ENCODE measurements around the gene PGM2L1. TPM values are rescaled to one million over a fixed set of nuclear protein-coding genes. Genes with fewer than 3 reads are reported as not detected.

The PGM2L1 gene
- total RNA-seq, 1 donor from 2014 or later, result 3.8 TPM

DNA sequence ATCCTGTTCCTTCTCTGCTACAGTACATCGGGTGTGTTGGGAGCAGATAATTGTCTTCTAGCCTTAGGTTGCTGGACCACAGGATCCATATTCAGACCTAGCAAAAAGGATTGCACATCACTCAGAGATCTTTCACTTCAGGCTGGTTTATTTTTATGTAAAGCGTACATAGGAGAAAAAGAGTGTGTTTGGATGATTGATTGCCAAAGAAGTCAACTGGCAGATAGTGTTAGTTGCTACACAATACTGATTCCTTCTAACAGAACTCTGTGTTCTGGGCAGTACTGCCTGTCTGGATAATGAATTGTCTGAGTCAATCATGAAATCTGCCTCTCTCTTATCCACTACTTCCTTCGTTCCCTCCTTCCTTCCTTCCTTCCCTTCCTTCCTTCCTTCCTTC, 31.0 kb upstream of the PGM2L1 start:
- Mint-ChIP-seq H3K36me3 (ENCODE audit: low read depth) (no peaks in the 10 kb centered on the region), H3K27me3 (peaks cover 9% of the 10 kb centered on the region), H3K27ac (no peak overlapping the region), H3K9me3 (no peaks in the 10 kb centered on the region), H3K4me3 (no peak overlapping the region), H3K4me1 (no peaks in the 10 kb centered on the region)
- ChIA-PET POLR2A (no interaction called here), CTCF (interaction anchor here (1.6 kb wide), 1 partner anchor 23 kb away, joined by 4 read pairs; no protein-coding TSS in a partner anchor)
- intact Hi-C loops (cut with micrococcal nuclease), result no loop called here
- no peak for DNase-seq
- TF ChIP-seq, protein P1, sequence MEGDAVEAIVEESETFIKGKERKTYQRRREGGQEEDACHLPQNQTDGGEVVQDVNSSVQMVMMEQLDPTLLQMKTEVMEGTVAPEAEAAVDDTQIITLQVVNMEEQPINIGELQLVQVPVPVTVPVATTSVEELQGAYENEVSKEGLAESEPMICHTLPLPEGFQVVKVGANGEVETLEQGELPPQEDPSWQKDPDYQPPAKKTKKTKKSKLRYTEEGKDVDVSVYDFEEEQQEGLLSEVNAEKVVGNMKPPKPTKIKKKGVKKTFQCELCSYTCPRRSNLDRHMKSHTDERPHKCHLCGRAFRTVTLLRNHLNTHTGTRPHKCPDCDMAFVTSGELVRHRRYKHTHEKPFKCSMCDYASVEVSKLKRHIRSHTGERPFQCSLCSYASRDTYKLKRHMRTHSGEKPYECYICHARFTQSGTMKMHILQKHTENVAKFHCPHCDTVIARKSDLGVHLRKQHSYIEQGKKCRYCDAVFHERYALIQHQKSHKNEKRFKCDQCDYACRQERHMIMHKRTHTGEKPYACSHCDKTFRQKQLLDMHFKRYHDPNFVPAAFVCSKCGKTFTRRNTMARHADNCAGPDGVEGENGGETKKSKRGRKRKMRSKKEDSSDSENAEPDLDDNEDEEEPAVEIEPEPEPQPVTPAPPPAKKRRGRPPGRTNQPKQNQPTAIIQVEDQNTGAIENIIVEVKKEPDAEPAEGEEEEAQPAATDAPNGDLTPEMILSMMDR (IDR thresholded peaks at IDR 0.05), result no peak
- ATAC-seq (ENCODE audit: low read depth), result no peak

DNA sequence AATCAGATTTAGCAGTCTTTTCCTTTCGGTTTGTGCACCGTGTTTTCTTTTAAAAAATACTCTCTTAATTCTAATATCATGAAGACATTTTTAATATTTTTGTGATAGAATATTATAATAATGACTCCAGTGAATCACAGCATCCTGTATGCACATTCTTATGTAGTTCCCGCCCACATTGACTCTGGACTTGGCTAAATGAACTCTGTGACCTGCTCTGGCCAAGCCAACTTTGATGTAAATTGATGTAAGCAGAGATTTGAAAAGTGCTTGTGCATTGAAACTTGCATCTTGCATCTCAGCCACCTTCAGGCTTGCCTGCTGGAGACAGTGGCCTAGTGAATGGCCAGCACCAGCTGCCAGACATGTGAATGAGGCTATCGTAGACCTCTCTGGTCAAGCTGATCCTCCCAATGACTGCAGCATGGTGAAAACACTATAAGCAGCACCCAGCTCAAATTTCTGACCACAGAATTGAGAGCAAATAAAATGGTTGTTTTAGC, 29.2 kb upstream of the PGM2L1 start:
- ChIA-PET POLR2A (no interaction called here), CTCF (interaction anchor here (1.2 to 1.6 kb wide), 2 partner anchors 22 to 25 kb away, joined by 4 read pairs; no protein-coding TSS in a partner anchor)
- no peak overlapping the region for H3K27ac Mint-ChIP-seq
- ATAC-seq (ENCODE audit: low read depth), result no peak
- TF ChIP-seq, protein P1 (IDR thresholded peaks at IDR 0.05), result no peak
- H3K9me3 Mint-ChIP-seq, result no peaks in the 10 kb centered on the region
- intact Hi-C loops (cut with micrococcal nuclease), result no loop called here
- H3K4me1 Mint-ChIP-seq, result no peaks in the 10 kb centered on the region
- H3K4me3 Mint-ChIP-seq, result no peak overlapping the region
- peaks cover 8% of the 10 kb centered on the region for H3K27me3 Mint-ChIP-seq
- no peak for DNase-seq
- no peaks in the 10 kb centered on the region for H3K36me3 Mint-ChIP-seq (ENCODE audit: low read depth)

DNA sequence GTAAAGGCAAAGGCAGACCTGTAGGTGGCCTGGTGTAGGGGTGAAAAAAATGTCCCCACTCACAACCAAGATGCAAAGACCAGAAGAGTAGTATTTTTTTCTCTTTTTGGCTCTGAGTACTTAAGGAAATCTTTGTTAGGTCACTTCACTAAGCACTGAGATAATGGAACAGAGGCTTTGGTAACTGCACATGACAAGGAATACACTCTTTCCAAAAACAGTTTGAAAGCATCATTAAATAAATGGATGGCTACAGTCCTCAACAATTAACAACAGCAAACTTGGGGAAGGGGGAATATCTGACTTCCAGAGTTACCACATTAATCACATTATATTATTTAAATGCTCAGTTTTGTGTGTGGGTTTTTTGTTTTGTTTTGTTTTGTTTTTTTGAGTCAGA, 26.9 kb upstream of the PGM2L1 start:
- H3K27ac Mint-ChIP-seq, result no peak overlapping the region
- ATAC-seq (ENCODE audit: low read depth), result no peak
- TF ChIP-seq, protein P1 (IDR thresholded peaks at IDR 0.05), result no peak
- peaks cover 6% of the 10 kb centered on the region for H3K27me3 Mint-ChIP-seq
- POLR2A ChIA-PET, result no interaction called here
- H3K36me3 Mint-ChIP-seq (ENCODE audit: low read depth), result no peaks in the 10 kb centered on the region
- no peak overlapping the region for H3K4me3 Mint-ChIP-seq
- intact Hi-C loops (cut with micrococcal nuclease), result no loop called here
- H3K9me3 Mint-ChIP-seq, result no peaks in the 10 kb centered on the region
- DNase-seq, result no peak
- H3K4me1 Mint-ChIP-seq, result no peaks in the 10 kb centered on the region
- CTCF ChIA-PET, result no interaction called here

DNA sequence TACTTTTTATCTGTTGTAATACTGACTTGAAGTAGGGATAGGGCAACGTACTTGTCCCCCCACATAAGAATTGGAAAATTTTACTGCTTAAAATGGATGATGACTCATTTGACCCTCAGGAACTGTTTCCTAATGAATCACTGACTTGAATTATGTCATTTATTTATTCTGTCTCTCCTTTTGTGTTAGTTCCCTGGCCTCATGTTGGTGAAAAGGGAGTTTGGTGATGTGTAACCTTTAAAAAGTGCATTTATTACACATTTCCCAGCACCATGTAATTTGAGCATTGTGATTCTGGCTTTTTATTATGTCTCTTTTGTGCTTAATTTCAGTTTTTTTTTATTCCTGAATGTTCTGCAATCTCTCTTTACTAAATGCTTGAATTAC, 20.3 kb upstream of the PGM2L1 start:
- ATAC-seq (ENCODE audit: low read depth), result no peak
- no peak overlapping the region for H3K27ac Mint-ChIP-seq

DNA sequence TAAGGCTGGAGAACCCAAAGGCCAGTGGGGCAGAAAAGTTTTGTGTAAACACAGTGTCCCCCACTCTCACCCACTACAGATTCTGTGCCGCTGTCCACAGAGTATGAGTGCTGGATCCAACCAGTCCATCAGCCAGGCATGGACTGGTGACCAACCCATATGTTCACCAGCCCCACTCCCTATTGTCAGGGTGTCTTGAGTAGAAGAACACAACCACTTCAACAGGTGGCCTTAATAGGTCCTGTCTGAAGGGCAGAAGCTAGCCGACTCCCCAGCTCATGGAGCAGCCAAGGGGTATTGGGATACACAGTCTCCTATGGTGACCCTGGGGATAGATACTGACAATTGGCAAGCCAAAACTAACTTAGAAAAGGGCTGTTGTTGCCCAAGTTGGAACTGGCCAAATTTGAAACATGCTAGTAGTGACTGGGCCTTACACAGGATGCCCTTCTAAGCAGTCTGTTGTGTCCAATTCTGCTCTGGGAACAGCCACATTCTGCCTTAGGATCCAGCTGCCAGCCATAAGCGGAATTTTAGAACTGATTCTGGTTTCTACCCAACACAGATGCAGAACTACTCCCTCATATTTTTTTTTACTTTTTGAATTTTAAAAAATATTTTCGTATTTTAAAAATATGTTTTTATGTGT, 19.8 kb upstream of the PGM2L1 start:
- ChIA-PET POLR2A (no interaction called here), CTCF (no interaction called here)
- Mint-ChIP-seq H3K9me3 (no peaks in the 10 kb centered on the region), H3K4me1 (no peaks in the 10 kb centered on the region), H3K4me3 (no peak overlapping the region), H3K27me3 (peaks cover 5% of the 10 kb centered on the region), H3K27ac (no peak overlapping the region), H3K36me3 (ENCODE audit: low read depth) (no peaks in the 10 kb centered on the region)
- TF ChIP-seq, protein P1 (IDR thresholded peaks at IDR 0.05), result no peak
- DNase-seq (no peak), ATAC-seq (ENCODE audit: low read depth) (no peak)
- intact Hi-C loops (cut with micrococcal nuclease), result no loop called here

More for the DNA sequence above, 20.3 kb upstream of the PGM2L1 start:
- Mint-ChIP-seq H3K9me3 (no peaks in the 10 kb centered on the region), H3K4me1 (no peaks in the 10 kb centered on the region), H3K4me3 (no peak overlapping the region), H3K27me3 (peaks cover 5% of the 10 kb centered on the region), H3K36me3 (ENCODE audit: low read depth) (no peaks in the 10 kb centered on the region)
- POLR2A ChIA-PET, result no interaction called here
- intact Hi-C loops (cut with micrococcal nuclease), result no loop called here
- CTCF ChIA-PET, result no interaction called here
- TF ChIP-seq, protein P1 (IDR thresholded peaks at IDR 0.05), result no peak
- DNase-seq, result no peak

All from activated B cell treated with CpG ODN at 0.5 μM for 24 hours (primary cell).